ENCODE data around the gene OR52I2. TPM values are rescaled to one million over a fixed set of nuclear protein-coding genes. Genes with fewer than 3 reads are reported as not detected.

The OR52I2 gene
- polyA plus RNA-seq, 1 donor from 2014 or later: not detected

GRCh38 chr11:4636136-4636535 is 54.6 kb downstream of the OR52I2 start:
- H3K27me3 ChIP-seq (ENCODE audit: insufficient read depth, low read depth, low read length): no peaks in the 10 kb centered on the region
- H3F3A ChIP-seq (ENCODE audit: insufficient read depth, low read length, poor library complexity, severe bottlenecking): no peaks in the 10 kb centered on the region
- TF ChIP-seq SMC3 (conservative IDR thresholded peaks at IDR 0.05; ENCODE audit: poor library complexity) (no peak), EP300 (conservative IDR thresholded peaks at IDR 0.05; ENCODE audit: poor library complexity, severe bottlenecking) (no peak), REST (IDR thresholded peaks at IDR 0.05; ENCODE audit: borderline replicate concordance) (no peak)
- no peaks in the 10 kb centered on the region for H4K20me1 ChIP-seq (ENCODE audit: insufficient read depth)
- no peaks in the 10 kb centered on the region for H3K36me3 ChIP-seq (ENCODE audit: insufficient read depth, low read length)
- H3K9me3 ChIP-seq (ENCODE audit: low read length): no peaks in the 10 kb centered on the region
- H2AFZ ChIP-seq (ENCODE audit: low read depth, low read length): no peak overlapping the region
- H3K9ac ChIP-seq (ENCODE audit: low read length): no peak overlapping the region
- H3K79me2 ChIP-seq (replicated peaks; ENCODE audit: insufficient read depth, low read length): no peaks in the 10 kb centered on the region
- H3K27ac ChIP-seq (ENCODE audit: low read length): no peak overlapping the region
- H3K4me2 ChIP-seq (ENCODE audit: low read length): no peak overlapping the region
- no peak overlapping the region for H3K4me3 ChIP-seq (ENCODE audit: low read length)
- H3K9me2 ChIP-seq (ENCODE audit: insufficient read depth, low read length): no peaks in the 10 kb centered on the region

- Histone ChIP-seq H3K36me3 (ENCODE audit: insufficient read depth, low read length) (no peaks in the 10 kb centered on the region), H2AFZ (ENCODE audit: low read depth, low read length) (no peak within 1 kb of the TSS), H3K27me3 (ENCODE audit: insufficient read depth, low read depth, low read length) (no peaks in the 10 kb centered on the region), H3K27ac (ENCODE audit: low read length) (no peak within 1 kb of the TSS), H3K4me2 (ENCODE audit: low read length) (no peak within 1 kb of the TSS), H3K9me3 (ENCODE audit: low read length) (no peaks in the 10 kb centered on the region), H4K20me1 (ENCODE audit: insufficient read depth) (no peaks in the 10 kb centered on the region), H3K79me2 (replicated peaks; ENCODE audit: insufficient read depth, low read length) (no peaks in the 10 kb centered on the region), H3K9me2 (ENCODE audit: insufficient read depth, low read length) (no peaks in the 10 kb centered on the region), H3K9ac (ENCODE audit: low read length) (no peak within 1 kb of the TSS), H3F3A (ENCODE audit: insufficient read depth, low read length, poor library complexity, severe bottlenecking) (no peaks in the 10 kb centered on the region), H3K4me3 (ENCODE audit: low read length) (peak within 1 kb of the TSS; percentile 33)
- TF ChIP-seq CTCF (IDR thresholded peaks at IDR 0.05; ENCODE audit: poor library complexity, severe bottlenecking): peak; percentile 90
- no peak for TF ChIP-seq POLR2AphosphoS5 (IDR thresholded peaks at IDR 0.05)
- TF ChIP-seq EP300 (conservative IDR thresholded peaks at IDR 0.05; ENCODE audit: poor library complexity, severe bottlenecking): no peak
- peak; percentile 96 for TF ChIP-seq SMC3 (conservative IDR thresholded peaks at IDR 0.05; ENCODE audit: poor library complexity)
- peak; percentile 89 for TF ChIP-seq RAD21 (conservative IDR thresholded peaks at IDR 0.05)
Measured at GRCh38 chr11:4636962-4637661, 55.6 kb downstream of the OR52I2 start, which contains the start of gene OR51D1. Gene OR51D1, plus strand, starts transcription at chr11:4637477. Its CDS starts 2,314 bp downstream, at chr11:4639791.

- Histone ChIP-seq H3K4me2 (ENCODE audit: low read length) (no peak overlapping the region), H4K20me1 (ENCODE audit: insufficient read depth) (no peaks in the 10 kb centered on the region), H3K9ac (ENCODE audit: low read length) (no peak overlapping the region), H3K4me3 (ENCODE audit: low read length) (no peak overlapping the region), H3K9me2 (ENCODE audit: insufficient read depth, low read length) (no peaks in the 10 kb centered on the region), H3F3A (ENCODE audit: insufficient read depth, low read length, poor library complexity, severe bottlenecking) (no peaks in the 10 kb centered on the region), H3K27me3 (ENCODE audit: insufficient read depth, low read depth, low read length) (no peaks in the 10 kb centered on the region), H3K9me3 (ENCODE audit: low read length) (no peaks in the 10 kb centered on the region), H2AFZ (ENCODE audit: low read depth, low read length) (no peak overlapping the region), H3K79me2 (replicated peaks; ENCODE audit: insufficient read depth, low read length) (no peaks in the 10 kb centered on the region), H3K27ac (ENCODE audit: low read length) (no peak overlapping the region), H3K36me3 (ENCODE audit: insufficient read depth, low read length) (no peaks in the 10 kb centered on the region)
- TF ChIP-seq CTCF (IDR thresholded peaks at IDR 0.05; ENCODE audit: poor library complexity, severe bottlenecking): no peak
- no peak for TF ChIP-seq REST (IDR thresholded peaks at IDR 0.05; ENCODE audit: borderline replicate concordance)
- no peak for TF ChIP-seq TAF1 (IDR thresholded peaks at IDR 0.05; ENCODE audit: low read depth)
- no peak for TF ChIP-seq EZH2 (IDR thresholded peaks at IDR 0.05; ENCODE audit: borderline replicate concordance, insufficient read depth, low read length, poor library complexity, severe bottlenecking)
- TF ChIP-seq EP300 (conservative IDR thresholded peaks at IDR 0.05; ENCODE audit: poor library complexity, severe bottlenecking): no peak
Measured at GRCh38 chr11:4637662-4638047, 56.1 kb downstream of the OR52I2 start.

Measured in neural cell (in vitro differentiated cells).